D721Med (cell line): Measurements from ENCODE around the gene TTBK1.
"Not testable (repeated sequence)": the region's sequence is repeated elsewhere in the genome, so short reads cannot be mapped to it uniquely, and the experiment has no call there.

Source experiments
- DNase-seq: peaks from one replicate; pipeline ENCODE4 v3.0.0; 2011; ENCODE audit warnings: low spot score; ENCODE audit not compliant: insufficient read length
- FAIRE-seq: peaks from 2 replicates; lab custom pipeline; 2011; peaks lifted over from hg19 to GRCh38; lab: Jason Lieb, UNC
- CTCF ChIP-seq: IDR thresholded peaks from 2 replicates; pipeline ENCODE4 v1.5.1; 2012; ENCODE audit warnings: mild to moderate bottlenecking, control low read depth; ENCODE audit not compliant: insufficient read depth; ENCODE audit errors: missing control alignments

TTBK1 gene

GRCh38 chr6:43297644-43298564 is 54.6 kb downstream of the TTBK1 start, which contains the start of gene SLC22A7:
Gene SLC22A7, plus strand, starts transcription at chr6:43298260. Its CDS starts 99 bp downstream, at chr6:43298359.
- TF ChIP-seq CTCF = no peak
- DNase-seq (peak; percentile 11), FAIRE-seq (no peak)

GRCh38 chr6:43298565-43299337 is 55.5 kb downstream of the TTBK1 start:
- no peak for TF ChIP-seq CTCF
- peak; percentile 12 for DNase-seq
- FAIRE-seq = no peak

- no peak for TF ChIP-seq CTCF
- no peak for FAIRE-seq
These were observed 56.3 kb downstream of the TTBK1 start for GRCh38 chr6:43299338-43300293.

GRCh38 chr6:43301081-43301870 is 58.0 kb downstream of the TTBK1 start:
- DNase-seq (no peak), FAIRE-seq (no peak)
- no peak for TF ChIP-seq CTCF

More at GRCh38 chr6:43299338-43300293, 56.3 kb downstream of the TTBK1 start:
- DNase-seq = no peak

GRCh38 chr6:43302126-43302525 is 58.8 kb downstream of the TTBK1 start:
- no peak for TF ChIP-seq CTCF
- DNase-seq (no peak), FAIRE-seq (no peak)

GRCh38 chr6:43303006-43303405 is 59.7 kb downstream of the TTBK1 start:
- not testable (repeated sequence) for FAIRE-seq, DNase-seq
